ENCODE measurements around the gene MDC1.

Gene MDC1

DNA sequence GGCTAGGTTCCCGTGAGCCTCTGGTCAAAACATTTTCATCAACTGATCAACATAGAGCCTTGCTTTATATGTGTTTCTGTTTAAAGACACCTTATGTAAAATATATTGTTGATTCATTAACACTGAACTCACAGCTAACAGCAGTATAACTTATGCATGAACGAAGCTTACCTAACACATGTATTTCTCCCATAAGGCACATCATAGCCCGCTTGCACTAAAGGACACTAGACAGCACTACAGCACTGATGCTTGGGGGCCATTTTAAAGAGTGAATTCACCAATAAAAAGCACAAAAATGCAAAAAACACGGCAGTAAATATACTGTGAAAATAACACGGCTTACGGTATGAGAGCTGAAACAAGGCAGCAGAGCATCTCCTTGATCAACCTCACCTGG lies 21.5 kb upstream of the MDC1 start:
- H3K9me3 ChIP-seq (ENCODE audit: control insufficient read depth in 2 of 2, low read length in 2 of 2) = no peaks in the 10 kb centered on the region
- H3K4me1 ChIP-seq (ENCODE audit: control insufficient read depth in 2 of 2, insufficient read depth in 2 of 2, low read length in 2 of 2) = peaks cover 29 to 38% of the 10 kb centered on the region in 2 donors
- H3K27me3 ChIP-seq (ENCODE audit: control insufficient read depth in 2 of 2, insufficient read depth in 2 of 2, low read length in 2 of 2) = no peaks in the 10 kb centered on the region
- no peak overlapping the region for H3K4me3 ChIP-seq (ENCODE audit: low read length in 2 of 2)
- peaks cover 41 to 43% of the 10 kb centered on the region in 2 donors for H3K36me3 ChIP-seq (ENCODE audit: control insufficient read depth in 2 of 2, insufficient read depth in 2 of 2, low read length in 2 of 2)
- H3K27ac ChIP-seq (ENCODE audit: low read depth in 2 of 2, low read length in 2 of 2) = no peak overlapping the region
- no peak overlapping the region for H3K9ac ChIP-seq (ENCODE audit: low read depth in 1 of 2, low read length in 2 of 2)

DNA sequence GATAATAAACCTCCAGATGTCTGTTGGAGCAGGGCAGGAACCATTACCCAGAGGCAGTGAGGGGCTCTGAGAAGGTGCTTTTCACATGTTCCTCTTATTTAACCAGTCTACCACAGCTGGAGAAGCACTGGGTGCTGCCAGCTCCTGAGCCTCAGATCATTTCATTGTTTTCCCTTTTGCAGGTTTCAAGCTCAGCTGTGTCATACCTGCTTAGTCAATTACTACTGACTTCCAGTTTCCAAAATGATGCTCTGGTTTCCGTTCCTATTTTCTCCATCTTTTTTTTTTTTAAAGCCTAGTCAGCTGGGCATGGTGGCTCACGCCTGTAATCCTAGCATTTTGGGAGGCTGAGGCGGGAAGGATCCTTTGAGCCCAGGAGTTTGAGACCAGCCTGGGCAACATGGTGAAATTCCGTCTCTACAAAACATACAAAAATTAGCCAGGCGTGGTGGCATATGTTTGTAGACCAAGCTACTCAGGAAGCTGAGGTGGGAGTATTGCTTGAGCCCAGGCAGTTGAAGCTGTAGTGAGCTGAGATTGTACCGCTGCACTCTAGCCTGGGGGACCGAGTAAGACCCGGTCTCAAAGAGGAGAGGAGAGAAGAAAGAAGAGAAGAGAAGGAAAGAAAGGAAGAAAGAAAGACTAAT lies 18.7 kb upstream of the MDC1 start:
- Histone ChIP-seq H3K4me3 (ENCODE audit: low read length in 2 of 2) (no peak overlapping the region), H3K9ac (ENCODE audit: low read depth in 1 of 2, low read length in 2 of 2) (no peak overlapping the region), H3K9me3 (ENCODE audit: control insufficient read depth in 2 of 2, low read length in 2 of 2) (no peaks in the 10 kb centered on the region), H3K27me3 (ENCODE audit: control insufficient read depth in 2 of 2, insufficient read depth in 2 of 2, low read length in 2 of 2) (no peaks in the 10 kb centered on the region), H3K36me3 (ENCODE audit: control insufficient read depth in 2 of 2, insufficient read depth in 2 of 2, low read length in 2 of 2) (peaks cover 43 to 55% of the 10 kb centered on the region in 2 donors), H3K4me1 (ENCODE audit: control insufficient read depth in 2 of 2, insufficient read depth in 2 of 2, low read length in 2 of 2) (peaks cover 21% of the 10 kb centered on the region in 2 donors), H3K27ac (ENCODE audit: low read depth in 2 of 2, low read length in 2 of 2) (no peak overlapping the region)

DNA sequence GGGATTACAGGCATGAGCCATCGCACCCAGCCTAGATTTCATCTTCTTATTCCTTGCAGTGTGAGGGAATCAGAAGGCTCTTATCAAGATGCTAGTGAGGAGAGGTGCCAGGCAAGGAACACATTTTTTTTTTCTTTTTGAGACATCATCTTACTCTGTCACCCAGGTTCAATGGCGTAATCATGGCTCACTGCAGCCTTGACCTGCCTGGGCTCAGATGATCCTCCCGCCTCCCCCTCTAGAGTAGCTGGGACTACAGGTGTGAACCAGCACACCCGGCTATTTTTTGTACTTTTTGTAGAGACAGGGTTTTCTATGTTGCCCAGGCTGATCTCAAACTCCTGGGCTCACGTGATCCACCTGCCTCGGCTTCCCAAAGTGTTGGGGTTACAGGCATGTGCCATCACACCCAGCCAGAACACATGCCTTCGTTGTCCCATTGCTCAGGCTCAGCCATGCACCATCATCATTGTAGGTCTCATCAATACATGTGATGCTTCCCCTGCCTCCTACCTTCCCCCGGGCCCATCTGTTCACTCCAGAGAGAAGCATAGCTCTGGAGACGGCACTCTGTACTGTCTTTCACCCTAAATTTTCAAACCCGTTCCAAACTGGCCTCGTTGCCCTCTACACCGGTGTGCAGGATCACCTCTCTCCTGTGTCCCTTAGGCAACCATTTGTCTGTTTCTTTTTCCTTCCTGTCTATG lies 15.3 kb upstream of the MDC1 start:
- peaks cover 46 to 55% of the 10 kb centered on the region in 2 donors for H3K36me3 ChIP-seq (ENCODE audit: control insufficient read depth in 2 of 2, insufficient read depth in 2 of 2, low read length in 2 of 2)

DNA sequence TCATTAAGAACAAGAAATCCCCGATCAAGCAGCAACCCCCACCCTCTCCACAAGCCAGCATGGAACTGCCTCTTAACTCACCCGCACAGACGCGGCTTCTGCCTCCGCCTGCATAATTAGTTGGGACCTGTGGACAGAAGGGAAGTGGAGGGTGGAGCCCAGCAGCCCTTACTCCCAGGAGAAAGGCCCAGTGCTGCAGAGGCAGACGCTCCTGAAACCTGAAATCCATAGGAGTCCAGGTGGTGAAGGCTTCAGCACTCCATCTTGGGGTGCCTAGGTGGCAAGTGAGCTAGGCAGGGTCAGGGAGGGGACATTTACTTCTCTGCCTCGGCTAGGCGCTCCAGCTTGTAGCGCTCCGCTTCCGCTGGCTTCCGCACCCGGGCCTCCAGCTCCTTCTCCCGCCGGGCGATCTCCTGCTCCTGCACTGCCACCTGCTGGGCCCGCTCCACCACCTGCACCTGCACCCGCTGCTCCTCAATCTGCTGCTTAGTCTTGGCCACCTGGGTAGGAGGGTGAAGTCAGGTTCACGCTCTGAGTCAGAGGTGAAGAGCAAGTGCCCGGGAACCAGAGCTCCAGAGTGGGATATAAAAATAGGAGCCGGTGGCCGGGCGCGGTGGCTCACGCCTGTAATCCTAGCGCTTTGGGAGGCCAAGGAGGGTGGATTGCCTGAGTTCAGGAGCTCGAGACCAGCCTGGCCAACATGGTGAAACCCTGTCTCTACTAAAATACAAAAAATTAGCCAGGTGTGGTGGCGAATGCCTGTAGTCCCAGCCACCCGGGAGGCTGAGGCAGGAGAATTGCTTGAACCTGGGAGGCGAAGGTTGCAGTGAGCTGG lies 13.7 kb upstream of the MDC1 start:
- Histone ChIP-seq H3K9ac (ENCODE audit: low read depth in 1 of 2, low read length in 2 of 2) (peak overlapping the region; percentile 47 to 60), H3K9me3 (ENCODE audit: control insufficient read depth in 2 of 2, low read length in 2 of 2) (no peaks in the 10 kb centered on the region), H3K4me1 (ENCODE audit: control insufficient read depth in 2 of 2, insufficient read depth in 2 of 2, low read length in 2 of 2) (peaks cover 5 to 7% of the 10 kb centered on the region in 2 donors), H3K27ac (ENCODE audit: low read depth in 2 of 2, low read length in 2 of 2) (peak overlapping the region; percentile 56 to 67), H3K36me3 (ENCODE audit: control insufficient read depth in 2 of 2, insufficient read depth in 2 of 2, low read length in 2 of 2) (peaks cover 43 to 62% of the 10 kb centered on the region in 2 donors), H3K4me3 (ENCODE audit: low read length in 2 of 2) (peak overlapping the region; percentile 56 to 58), H3K27me3 (ENCODE audit: control insufficient read depth in 2 of 2, insufficient read depth in 2 of 2, low read length in 2 of 2) (no peaks in the 10 kb centered on the region)

More for the DNA sequence above, 15.3 kb upstream of the MDC1 start:
- H3K27me3 ChIP-seq (ENCODE audit: control insufficient read depth in 2 of 2, insufficient read depth in 2 of 2, low read length in 2 of 2) = no peaks in the 10 kb centered on the region
- no peak overlapping the region for H3K9ac ChIP-seq (ENCODE audit: low read depth in 1 of 2, low read length in 2 of 2)
- no peaks in the 10 kb centered on the region for H3K9me3 ChIP-seq (ENCODE audit: control insufficient read depth in 2 of 2, low read length in 2 of 2)
- peaks cover 11 to 15% of the 10 kb centered on the region in 2 donors for H3K4me1 ChIP-seq (ENCODE audit: control insufficient read depth in 2 of 2, insufficient read depth in 2 of 2, low read length in 2 of 2)
- H3K4me3 ChIP-seq (ENCODE audit: low read length in 2 of 2) = no peak overlapping the region
- no peak overlapping the region for H3K27ac ChIP-seq (ENCODE audit: low read depth in 2 of 2, low read length in 2 of 2)

DNA sequence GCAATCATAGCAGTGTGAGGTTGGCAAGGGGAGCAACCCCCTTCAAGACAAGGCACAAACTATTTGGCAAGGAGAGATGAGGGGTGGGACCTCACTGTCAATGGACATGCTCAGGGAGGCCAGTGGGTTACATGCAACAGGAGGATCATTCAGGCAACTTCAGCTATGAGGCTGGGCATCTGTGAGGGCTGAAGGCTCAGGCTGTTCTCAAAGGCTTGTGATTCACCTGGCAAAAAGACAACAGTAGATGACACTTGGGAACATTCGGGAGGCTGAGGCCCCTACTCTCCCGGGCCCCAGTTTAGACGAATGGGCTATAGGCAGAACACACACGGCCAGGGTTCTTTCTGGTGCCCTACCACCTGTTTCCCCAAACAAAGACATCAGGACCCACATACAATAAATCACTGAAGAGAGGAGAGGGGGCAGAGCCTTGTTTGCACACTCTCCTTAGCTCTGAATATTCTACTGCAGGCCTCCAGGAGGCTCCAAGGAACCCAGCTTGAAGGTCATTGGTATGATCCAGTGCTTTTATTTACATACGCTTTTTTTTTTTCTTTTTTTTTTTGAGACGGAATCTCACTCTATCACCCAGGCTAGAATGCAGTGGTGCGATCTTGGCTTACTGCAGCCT lies 11.0 kb upstream of the MDC1 start:
- H3K27ac ChIP-seq (ENCODE audit: low read depth in 2 of 2, low read length in 2 of 2) = no peak overlapping the region
- no peaks in the 10 kb centered on the region for H3K9me3 ChIP-seq (ENCODE audit: control insufficient read depth in 2 of 2, low read length in 2 of 2)
- H3K4me1 ChIP-seq (ENCODE audit: control insufficient read depth in 2 of 2, insufficient read depth in 2 of 2, low read length in 2 of 2) = peaks cover 7 to 9% of the 10 kb centered on the region in 2 donors
- peaks cover 57 to 77% of the 10 kb centered on the region in 2 donors for H3K36me3 ChIP-seq (ENCODE audit: control insufficient read depth in 2 of 2, insufficient read depth in 2 of 2, low read length in 2 of 2)
- H3K4me3 ChIP-seq (ENCODE audit: low read length in 2 of 2) = no peak overlapping the region
- H3K27me3 ChIP-seq (ENCODE audit: control insufficient read depth in 2 of 2, insufficient read depth in 2 of 2, low read length in 2 of 2) = no peaks in the 10 kb centered on the region
- H3K9ac ChIP-seq (ENCODE audit: low read depth in 1 of 2, low read length in 2 of 2) = no peak overlapping the region

DNA sequence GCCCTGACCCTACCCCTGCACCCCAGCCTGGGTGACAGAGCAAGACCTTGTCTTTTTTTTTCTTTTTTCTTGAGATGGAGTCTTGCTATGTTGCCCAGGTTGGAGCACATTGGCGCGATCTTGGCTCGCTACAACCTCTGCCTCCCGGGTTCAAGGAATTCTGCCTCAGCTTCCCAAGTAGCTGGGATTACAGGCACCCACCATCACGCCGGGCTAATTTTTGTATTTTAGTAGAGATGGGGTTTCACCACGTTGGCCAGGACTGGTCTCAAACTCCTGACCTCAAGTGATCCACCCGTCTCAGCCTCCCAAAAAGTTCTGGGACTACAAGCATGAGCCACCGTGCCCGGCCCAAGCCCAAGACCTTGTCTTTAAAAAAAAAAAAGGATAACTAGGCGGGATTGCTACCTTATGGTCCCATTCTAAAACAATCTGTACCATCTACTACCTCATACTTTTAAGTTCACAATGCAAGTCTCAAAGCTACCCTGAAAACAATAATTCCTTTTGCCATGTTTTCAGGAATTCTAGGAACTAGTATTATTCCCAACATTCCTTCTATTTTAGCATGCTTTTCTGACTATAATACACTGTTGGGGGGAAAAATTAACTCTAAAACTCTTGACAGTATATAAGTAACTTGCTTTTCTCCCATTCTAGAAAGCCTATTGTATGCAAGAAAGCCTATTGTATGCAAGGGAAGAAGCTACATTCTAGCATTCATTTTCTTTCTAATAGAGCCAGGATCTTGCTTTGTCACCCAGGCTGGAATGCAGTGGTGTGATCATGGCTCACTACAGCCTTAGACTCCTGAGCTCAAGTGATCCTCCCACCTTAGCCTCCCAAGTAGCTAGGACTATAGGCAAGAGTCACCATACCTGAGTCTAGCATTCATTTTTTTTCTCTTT lies 9.7 kb upstream of the MDC1 start:
- Histone ChIP-seq H3K36me3 (ENCODE audit: control insufficient read depth in 2 of 2, insufficient read depth in 2 of 2, low read length in 2 of 2) (peaks cover 55 to 75% of the 10 kb centered on the region in 2 donors), H3K4me1 (ENCODE audit: control insufficient read depth in 2 of 2, insufficient read depth in 2 of 2, low read length in 2 of 2) (peaks cover 14 to 17% of the 10 kb centered on the region in 2 donors), H3K27ac (ENCODE audit: low read depth in 2 of 2, low read length in 2 of 2) (no peak overlapping the region), H3K27me3 (ENCODE audit: control insufficient read depth in 2 of 2, insufficient read depth in 2 of 2, low read length in 2 of 2) (no peaks in the 10 kb centered on the region), H3K9me3 (ENCODE audit: control insufficient read depth in 2 of 2, low read length in 2 of 2) (no peaks in the 10 kb centered on the region), H3K4me3 (ENCODE audit: low read length in 2 of 2) (no peak overlapping the region), H3K9ac (ENCODE audit: low read depth in 1 of 2, low read length in 2 of 2) (no peak overlapping the region)

DNA sequence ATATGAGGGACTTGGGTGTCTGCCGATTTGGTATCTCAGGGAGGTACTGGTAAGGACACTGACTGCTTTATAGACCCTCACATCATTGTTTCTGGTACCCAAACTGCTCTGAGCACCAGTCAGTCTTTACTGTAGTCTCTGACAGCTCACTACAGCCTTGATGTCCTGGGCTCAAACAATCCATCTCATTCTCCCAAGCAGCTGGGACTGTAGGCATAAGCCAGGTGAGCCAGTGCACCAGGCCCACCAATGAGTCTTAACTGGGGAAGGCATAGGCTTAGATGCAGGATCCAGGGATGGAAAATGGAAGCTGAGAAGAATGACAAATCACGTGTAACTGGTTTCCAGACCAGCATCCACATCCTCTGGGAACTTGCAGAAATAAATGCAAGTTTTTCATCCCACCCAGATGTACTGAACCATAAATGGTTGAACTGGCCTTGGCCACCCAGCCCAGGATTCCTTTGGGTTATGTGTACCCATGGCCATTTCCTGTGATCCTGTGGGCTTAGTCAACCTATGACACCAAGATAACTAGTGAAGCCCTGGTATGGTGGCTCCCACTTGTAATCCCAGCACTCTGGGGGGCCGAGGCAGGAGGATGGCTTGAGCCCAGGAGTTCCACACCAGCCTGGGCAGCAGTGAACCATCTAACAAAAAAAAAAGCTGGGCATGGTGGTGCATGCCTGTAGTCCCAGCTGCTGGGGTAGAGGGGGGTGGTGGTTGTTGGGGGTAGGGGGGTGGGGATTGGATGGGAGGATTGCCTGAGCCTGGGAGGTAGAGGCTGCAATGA lies 8.8 kb upstream of the MDC1 start:
- Histone ChIP-seq H3K4me3 (ENCODE audit: low read length in 2 of 2) (no peak overlapping the region), H3K9me3 (ENCODE audit: control insufficient read depth in 2 of 2, low read length in 2 of 2) (no peaks in the 10 kb centered on the region), H3K9ac (ENCODE audit: low read depth in 1 of 2, low read length in 2 of 2) (peak overlapping the region in 1 of 2 donors; percentile 54), H3K4me1 (ENCODE audit: control insufficient read depth in 2 of 2, insufficient read depth in 2 of 2, low read length in 2 of 2) (peaks cover 17 to 19% of the 10 kb centered on the region in 2 donors), H3K36me3 (ENCODE audit: control insufficient read depth in 2 of 2, insufficient read depth in 2 of 2, low read length in 2 of 2) (peaks cover 55 to 71% of the 10 kb centered on the region in 2 donors), H3K27ac (ENCODE audit: low read depth in 2 of 2, low read length in 2 of 2) (no peak overlapping the region), H3K27me3 (ENCODE audit: control insufficient read depth in 2 of 2, insufficient read depth in 2 of 2, low read length in 2 of 2) (no peaks in the 10 kb centered on the region)

DNA sequence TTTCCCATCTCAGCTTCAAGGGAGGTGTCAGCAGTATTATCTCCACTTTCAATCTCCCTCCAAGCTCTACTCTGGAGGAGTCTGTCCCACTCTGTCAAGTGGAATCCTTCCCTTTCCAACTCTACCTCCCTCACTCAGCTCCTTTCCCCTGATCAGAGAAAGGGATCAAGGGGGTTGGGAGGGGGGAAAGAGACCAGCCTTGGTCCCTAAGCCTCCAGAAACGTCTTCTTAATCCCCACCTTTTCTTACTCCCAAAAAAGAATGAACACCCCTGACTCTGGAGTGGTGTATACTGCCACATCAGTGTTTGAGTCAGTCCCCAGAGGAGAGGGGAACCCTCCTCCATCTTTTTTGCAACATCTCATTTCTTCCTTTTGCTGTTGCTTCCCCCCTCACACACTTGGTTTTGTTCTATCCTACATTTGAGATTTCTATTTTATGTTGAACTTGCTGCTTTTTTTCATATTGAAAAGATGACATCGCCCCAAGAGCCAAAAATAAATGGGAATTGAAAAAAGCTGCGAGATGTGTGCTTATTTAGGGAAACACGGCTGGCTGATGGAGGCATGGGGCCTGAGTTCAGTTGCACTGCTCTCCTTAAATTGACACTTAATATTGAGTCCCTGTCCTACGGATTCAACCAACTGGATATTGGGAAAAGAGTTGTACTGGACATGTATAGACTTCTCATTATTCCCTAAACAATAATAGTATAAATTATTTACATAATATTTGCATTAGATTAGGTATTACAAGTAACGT lies 8.0 kb upstream of the MDC1 start:
- Histone ChIP-seq H3K4me3 (ENCODE audit: low read length in 2 of 2) (no peak overlapping the region), H3K9ac (ENCODE audit: low read depth in 1 of 2, low read length in 2 of 2) (no peak overlapping the region), H3K27ac (ENCODE audit: low read depth in 2 of 2, low read length in 2 of 2) (no peak overlapping the region), H3K9me3 (ENCODE audit: control insufficient read depth in 2 of 2, low read length in 2 of 2) (no peaks in the 10 kb centered on the region), H3K27me3 (ENCODE audit: control insufficient read depth in 2 of 2, insufficient read depth in 2 of 2, low read length in 2 of 2) (no peaks in the 10 kb centered on the region), H3K4me1 (ENCODE audit: control insufficient read depth in 2 of 2, insufficient read depth in 2 of 2, low read length in 2 of 2) (peaks cover 10 to 15% of the 10 kb centered on the region in 2 donors), H3K36me3 (ENCODE audit: control insufficient read depth in 2 of 2, insufficient read depth in 2 of 2, low read length in 2 of 2) (peaks cover 49 to 63% of the 10 kb centered on the region in 2 donors)
